K562 (cell line): Measurements from ENCODE around the gene KMO. TPM values are rescaled to one million over a fixed set of nuclear protein-coding genes. Genes with fewer than 3 reads are reported as not detected.

Experiments
- ATAC-seq: fragments of 200-7000 bp; cut with Tn5 transposase; 3 replicates; pipeline ENCODE4 v1.9.1; 2020; ENCODE audit warnings: moderate library complexity
- BruUV-seq: library from RNA; stranded (reverse); fragments of 400-500 nt; replicated peaks from 2 replicates; lab custom pipeline; 2021; lab: Mats Ljungman, UMichigan
- CTCF ChIA-PET: fragments of 300-600 bp; formaldehyde crosslinking; extraction: SDS; loops from one replicate; lab custom pipeline; 2021; ENCODE audit warnings: low intra/inter-chr PET ratio; lab: Yijun Ruan, JAX
- POLR2A ChIA-PET: fragments of 300-600, 350-650 bp; sonication (Branson Sonifier 250); formaldehyde crosslinking; extraction: SDS; loops from one replicate; lab custom pipeline; 2021; ENCODE audit warnings: antibody characterized with exemption, inconsistent platforms; lab: Yijun Ruan, JAX
- DNase-seq, 4 experiments: peaks; one replicate each; pipeline versions ENCODE4 v3.0.0 to v3.0.0-alpha.2; 2011 to 2018; ENCODE audit warnings: low spot score in 3 of 4, mixed read lengths in 3 of 4; ENCODE audit errors: extremely low read depth in 1 of 4
- FAIRE-seq: peaks from 2 replicates; lab custom pipeline; 2011; peaks lifted over from hg19 to GRCh38; lab: Jason Lieb, UNC
- H2AFZ ChIP-seq: 2 replicates; pipeline ENCODE4 v1.6.0; 2011; ENCODE audit warnings: low read depth, low read length, control low read depth, inconsistent platforms
- H3K27ac ChIP-seq: fragments of 200-600 bp; 3 replicates; pipeline ENCODE4 v1.8.0; 2011; ENCODE audit warnings: low read depth, mild to moderate bottlenecking, control low read depth, inconsistent platforms, low read length, moderate library complexity, mixed read lengths; ENCODE audit errors: extremely low read depth
- H3K27me3 ChIP-seq, 2 experiments: fragments of 300-600 bp in 1 of 2; 2 replicates in 1 of 2; 3 replicates in 1 of 2; pipeline versions ENCODE4 v1.6.0 to v1.8.0; 2011; ENCODE audit warnings: inconsistent platforms in 2 of 2, low read length in 2 of 2, mild to moderate bottlenecking in 1 of 2, mixed read lengths in 1 of 2, moderate library complexity in 1 of 2; ENCODE audit not compliant: control insufficient read depth in 2 of 2, insufficient read depth in 2 of 2
- H3K36me3 ChIP-seq: fragments of 300-600 bp; 3 replicates; pipeline ENCODE4 v1.8.0; 2011; ENCODE audit warnings: mild to moderate bottlenecking, low read length, inconsistent platforms; ENCODE audit not compliant: control insufficient read depth, insufficient read depth
- H3K4me1 ChIP-seq, 2 experiments: fragments of 200-600 bp in 1 of 2; replicated peaks in 1 of 2; 2 replicates in 1 of 2; 3 replicates in 1 of 2; pipeline versions ENCODE4 v1.5.1 to v1.8.0; 2011; ENCODE audit warnings: inconsistent platforms in 2 of 2, low read length in 2 of 2, mild to moderate bottlenecking in 1 of 2, mixed read lengths in 1 of 2, moderate library complexity in 1 of 2; ENCODE audit not compliant: control insufficient read depth in 2 of 2, insufficient read depth in 2 of 2
- H3K4me2 ChIP-seq: 2 replicates; pipeline ENCODE4 v1.6.1; 2011; ENCODE audit warnings: low read length, control low read depth, inconsistent platforms, mixed read lengths; ENCODE audit not compliant: insufficient read depth
- H3K4me3 ChIP-seq: fragments of 200-600 bp; sonication (generic), shearing (Covaris generic); 2 replicates; pipeline ENCODE4 v1.5.1; 2016; ENCODE audit warnings: control low read depth, inconsistent platforms
- H3K79me2 ChIP-seq: fragments of 200-600 bp; 3 replicates; pipeline ENCODE4 v1.8.0; 2011; ENCODE audit warnings: low read length, inconsistent platforms; ENCODE audit not compliant: control insufficient read depth, insufficient read depth
- H3K9ac ChIP-seq, 2 experiments: 2 replicates each; pipeline versions ENCODE4 v1.6.0 to v1.6.1; 2011; ENCODE audit warnings: low read depth in 2 of 2, low read length in 2 of 2, control low read depth in 1 of 2, inconsistent platforms in 1 of 2, mild to moderate bottlenecking in 1 of 2, mixed read lengths in 1 of 2; ENCODE audit not compliant: insufficient read depth in 1 of 2
- H3K9me1 ChIP-seq: one replicate; pipeline ENCODE4 v1.6.0; 2011; ENCODE audit warnings: inconsistent platforms, mild to moderate bottlenecking, low read length, moderate library complexity; ENCODE audit not compliant: control insufficient read depth, insufficient read depth
- H3K9me3 ChIP-seq: replicated peaks from 2 replicates; pipeline ENCODE4 v1.5.1; 2011; ENCODE audit warnings: low read depth, low read length, inconsistent platforms; ENCODE audit not compliant: control insufficient read depth, insufficient read depth
- H4K20me1 ChIP-seq: replicated peaks from 2 replicates; pipeline ENCODE4 v1.6.1; 2011; ENCODE audit warnings: low read length, inconsistent platforms, mixed read lengths; ENCODE audit not compliant: control insufficient read depth, insufficient read depth
- CBX3 ChIP-seq, 2 experiments: IDR thresholded peaks; 1 replicate in 1 of 2; 2 replicates in 1 of 2; pipeline ENCODE4 v1.6.1; 2012; ENCODE audit warnings: inconsistent platforms in 2 of 2, low read length in 2 of 2, borderline replicate concordance in 1 of 2, control low read depth in 1 of 2
- RBM22 ChIP-seq: fragments of 200-400 bp; formaldehyde crosslinking; IDR thresholded peaks from 2 replicates; pipeline ENCODE4 v1.6.1; 2018; ENCODE audit warnings: low read length, low read depth; ENCODE audit not compliant: poor library complexity, severe bottlenecking
- RFX7 ChIP-seq: fragments of 250-450 bp; sonication (Bioruptor Pico); IDR thresholded peaks from 2 replicates; pipeline ENCODE4 v1.5.1; 2021; ENCODE audit warnings: mild to moderate bottlenecking
- SAFB2 ChIP-seq: fragments of 200-400 bp; formaldehyde crosslinking; IDR thresholded peaks from 2 replicates; pipeline ENCODE4 v1.6.1; 2018; ENCODE audit warnings: borderline replicate concordance, low read length, low read depth, moderate library complexity; ENCODE audit not compliant: severe bottlenecking
- TARDBP ChIP-seq: fragments of 450-650 bp; IDR thresholded peaks from 2 replicates; pipeline ENCODE4 v1.6.1; 2016
- ZBTB7A ChIP-seq: IDR thresholded peaks from 2 replicates; pipeline ENCODE4 v1.6.1; 2011; ENCODE audit warnings: low read depth, mild to moderate bottlenecking, low read length, moderate library complexity, borderline replicate concordance; ENCODE audit not compliant: control insufficient read depth
- ZNF23 ChIP-seq: fragments of 250-450 bp; sonication (Bioruptor Pico); IDR thresholded peaks from 2 replicates; pipeline ENCODE4 v1.4.0; 2020; ENCODE audit warnings: mild to moderate bottlenecking
- ZNF431 ChIP-seq: sonication (generic); formaldehyde crosslinking; IDR thresholded peaks from 2 replicates; pipeline ENCODE4 v1.8.0; 2022; ENCODE audit warnings: mild to moderate bottlenecking, missing genetic modification reagents
- WGBS: fragments of 100-300 bp; shearing (Covaris generic); methylation state at CpG from one replicate; pipeline ENCODE4 v1.1.6; 2016; ENCODE audit warnings: low coverage, mixed read lengths; ENCODE audit not compliant: insufficient coverage; ENCODE audit errors: missing lambda C conversion rate; 5-methylcytosine and 5-hydroxymethylcytosine counted together
- in situ Hi-C: fragments of 300-500 bp; cut with MboI; formaldehyde crosslinking; loops from 4 replicates; pipeline ENCODE4 v1.15.0; 2018; ENCODE audit warnings: inconsistent platforms, mixed read lengths
- intact Hi-C: fragments of 100-400 bp; cut with micrococcal nuclease; formaldehyde crosslinking; loops from 2 replicates; pipeline ENCODE4 v1.14.2; 2022
- polyA plus RNA-seq, 8 experiments: library from polyadenylated mRNA; depleted of rRNA in 4 of 8; stranded (reverse) in 5 of 8; unstranded in 3 of 8; fragments of >200 nt; fragmentation: Nextera tagmentation in 2 of 8; fragmentation: Illumina TruSeq in 1 of 8; extraction: Ambion mirVana in 2 of 8; extraction: Trizol in 1 of 8; gene quantifications; 2 replicates each; pipeline versions ENCODE4 v1.2.1 to v1.2.3, GENCODE V29; 2011 to 2014; ENCODE audit warnings: inconsistent platforms in 1 of 8, missing spikeins in 1 of 8
- total RNA-seq, 7 experiments: library from RNA; depleted of rRNA in 6 of 7; stranded (reverse); fragments of >200 nt in 6 of 7; fragmentation: Illumina TruSeq in 2 of 7; extraction: Trizol in 2 of 7; gene quantifications; 2 replicates each; pipeline versions ENCODE4 v1.2.1 to v1.2.3, GENCODE V29; 2011 to 2021; ENCODE audit warnings: low replicate concordance in 1 of 7
- TF ChIP-seq, protein P1 (sequence below): fragments of 250-450 bp; sonication (Bioruptor Pico); IDR thresholded peaks from 2 replicates; pipeline ENCODE4 v1.5.0; 2021

Gene KMO
- total and polyA plus RNA-seq, 9 of the 15 experiments (the other 6 are each of a cell fraction or from before 2014, with no cell fraction given) = 0.01 to 0.11 (median 0.01) TPM; not detected in 6

GRCh38 chr1:241605146-241605805, 73.1 kb downstream of the KMO start (continued):
- TF ChIP-seq ZBTB7A (peak; percentile 72; the same call in 1 of the 2 replicates), TARDBP (no peak), ZNF23 (CRISPR knock-in tag) (no peak)

- no peaks in the 10 kb centered on the region for H4K20me1 ChIP-seq
- in situ Hi-C loops = loop anchor here (25.0 kb wide), 1 partner anchor 381 kb away; the partner anchor contains the start of gene MAP1LC3C
Measured at GRCh38 chr1:241606544-241606943, 74.4 kb downstream of the KMO start.

More at GRCh38 chr1:241606544-241606943, 74.4 kb downstream of the KMO start:
- Histone ChIP-seq H3K9me3 (no peaks in the 10 kb centered on the region), H3K36me3 (no peaks in the 10 kb centered on the region; the same call in 2 of the 3 replicates), H3K4me3 (no peak overlapping the region), H3K27ac (no peak overlapping the region), H3K4me1 (peaks cover 5 to 20% of the 10 kb centered on the region in 2 experiments), H2AFZ (no peak overlapping the region), H3K27me3 (no peaks in the 10 kb centered on the region), H3K9me1 (no peaks in the 10 kb centered on the region), H3K9ac (no peak overlapping the region), H3K79me2 (no peaks in the 10 kb centered on the region), H3K4me2 (no peak overlapping the region)
- no TSS peak for BruUV-seq
- FAIRE-seq (no peak), ATAC-seq (no peak), DNase-seq (no peak)
- TF ChIP-seq RFX7 (CRISPR knock-in tag) (no peak), CBX3 (IDR thresholded peaks at IDR 0.05; ENCODE audit: borderline replicate concordance in 1 of 2, low read length in 2 of 2) (no peak), ZNF431 (CRISPR knock-in tag) (no peak), RBM22 (no peak), SAFB2 (no peak)
- TF ChIP-seq, protein P1, sequence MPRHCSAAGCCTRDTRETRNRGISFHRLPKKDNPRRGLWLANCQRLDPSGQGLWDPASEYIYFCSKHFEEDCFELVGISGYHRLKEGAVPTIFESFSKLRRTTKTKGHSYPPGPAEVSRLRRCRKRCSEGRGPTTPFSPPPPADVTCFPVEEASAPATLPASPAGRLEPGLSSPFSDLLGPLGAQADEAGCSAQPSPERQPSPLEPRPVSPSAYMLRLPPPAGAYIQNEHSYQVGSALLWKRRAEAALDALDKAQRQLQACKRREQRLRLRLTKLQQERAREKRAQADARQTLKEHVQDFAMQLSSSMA (CRISPR knock-in tag) = no peak
- WGBS = 60% methylated on average over 5 of the region's 5 CpGs
- ChIA-PET POLR2A (interaction anchor here (0.6 to 0.7 kb wide), 2 partner anchors 242 to 394 kb away, joined by 3 read pairs; no protein-coding TSS in a partner anchor), CTCF (no interaction called here)
- intact Hi-C loops = no loop called here
